Measurements from ENCODE around the gene TSSC4.

The TSSC4 gene

DNA sequence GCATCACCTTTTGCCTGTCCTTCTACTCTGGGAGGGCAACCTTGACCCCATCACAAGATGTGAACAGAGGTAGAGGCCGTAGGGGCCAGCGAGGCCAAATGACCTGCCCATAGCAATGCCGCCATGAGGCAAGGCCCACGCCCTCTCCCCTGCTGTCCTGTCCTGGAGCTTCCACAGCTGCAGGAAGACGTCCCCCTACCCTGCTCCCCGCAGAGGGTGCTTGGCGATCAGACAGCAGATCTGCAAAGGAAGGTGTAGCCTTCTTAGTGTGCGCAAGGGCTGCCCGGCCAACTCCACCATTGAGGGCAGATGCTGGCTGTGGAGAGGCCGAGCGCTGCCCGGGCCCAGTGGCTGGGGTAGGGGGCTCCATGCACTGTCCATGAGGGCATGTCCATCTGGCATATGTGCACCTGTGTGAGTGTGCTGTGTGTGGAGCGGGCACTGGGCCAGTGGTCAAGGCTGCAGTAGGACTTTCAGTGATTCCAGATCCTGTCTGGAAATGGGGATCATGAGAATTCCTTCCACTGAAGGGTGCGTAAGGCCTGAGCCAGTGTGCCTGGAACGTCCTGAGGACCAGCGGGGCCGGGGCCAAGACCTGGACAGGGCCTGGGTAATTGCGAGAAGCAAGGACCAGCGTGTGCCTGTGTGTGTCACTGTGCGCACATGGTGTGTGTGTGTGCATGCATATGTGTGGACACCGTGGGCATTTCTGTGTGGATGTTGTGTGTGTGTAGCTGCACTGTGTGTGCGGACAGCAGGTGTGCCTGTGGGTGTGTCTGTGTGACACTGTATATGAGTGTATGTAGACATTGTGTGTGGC is 32.8 kb downstream of the TSSC4 start:
- no peak for DNase-seq (ENCODE audit: low read depth, low spot score)

- DNase-seq (ENCODE audit: low read depth, low spot score): no peak
Observed at GRCh38 chr11:2434008-2434407, 33.5 kb downstream of the TSSC4 start.

GRCh38 chr11:2434506-2435255 is 34.1 kb downstream of the TSSC4 start:
- no peak for DNase-seq (ENCODE audit: low read depth, low spot score)

DNA sequence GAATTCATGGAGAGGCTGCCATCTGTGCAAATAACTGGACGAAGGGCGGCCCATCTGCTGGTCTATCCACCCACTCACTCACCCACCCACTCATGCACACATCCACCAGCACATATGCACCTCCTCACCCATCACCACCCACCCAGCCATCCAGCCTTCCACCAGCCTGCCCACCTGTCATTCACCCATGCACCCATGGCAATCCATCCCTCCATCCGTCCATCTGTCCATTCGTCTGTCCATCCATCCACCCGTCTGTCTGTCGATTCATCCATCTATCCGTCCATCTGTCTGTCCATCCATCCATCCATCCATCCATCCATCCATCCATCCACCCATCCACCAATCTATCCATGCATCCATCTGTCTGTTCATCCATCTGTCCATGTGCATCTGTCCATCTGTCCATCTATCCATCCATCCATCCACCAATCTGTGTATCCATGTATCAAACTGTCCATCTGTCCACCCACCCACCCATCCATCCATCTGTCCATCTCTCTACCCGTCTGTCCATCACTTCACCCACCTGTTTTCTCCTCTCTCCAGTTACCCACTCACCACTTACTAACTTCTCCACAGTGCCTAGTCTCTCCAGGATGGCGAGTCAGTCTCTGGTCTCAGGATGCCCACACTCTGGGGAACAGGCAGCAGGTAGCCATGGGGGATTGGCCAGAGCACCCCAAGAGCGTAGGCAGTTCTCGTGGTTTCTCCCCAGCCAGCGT is 34.9 kb downstream of the TSSC4 start:
- DNase-seq (ENCODE audit: low read depth, low spot score): no peak

- DNase-seq (ENCODE audit: low read depth, low spot score): no peak
Observed at GRCh38 chr11:2436013-2436520, 35.5 kb downstream of the TSSC4 start.

GRCh38 chr11:2436521-2437031 is 36.0 kb downstream of the TSSC4 start:
- no peak for DNase-seq (ENCODE audit: low read depth, low spot score)

GRCh38 chr11:2437516-2437915 is 37.0 kb downstream of the TSSC4 start:
- DNase-seq (ENCODE audit: low read depth, low spot score): no peak

- DNase-seq (ENCODE audit: low read depth, low spot score): no peak
Observed at GRCh38 chr11:2439820-2440219, 39.3 kb downstream of the TSSC4 start.

DNA sequence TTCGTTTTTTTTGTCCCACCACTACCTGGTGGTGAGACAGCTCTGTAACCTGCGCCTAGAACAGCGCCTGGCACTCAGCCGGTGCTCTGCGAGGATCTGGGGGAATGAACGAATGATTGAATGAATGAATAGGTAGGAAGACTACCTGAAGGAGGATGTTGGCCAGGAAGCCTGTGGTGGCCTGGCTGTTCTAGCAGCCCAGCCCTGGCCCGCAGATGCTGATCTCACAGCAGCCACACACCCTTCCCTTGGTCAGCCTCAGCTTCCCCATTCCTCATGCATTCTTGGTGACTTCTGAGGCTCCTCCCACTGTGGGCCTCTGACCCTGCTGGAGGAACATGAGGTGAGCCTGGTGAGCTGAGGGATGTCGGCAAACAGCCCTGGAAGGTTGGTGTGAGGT is 40.1 kb downstream of the TSSC4 start:
- no peak for DNase-seq (ENCODE audit: low read depth, low spot score)

DNA sequence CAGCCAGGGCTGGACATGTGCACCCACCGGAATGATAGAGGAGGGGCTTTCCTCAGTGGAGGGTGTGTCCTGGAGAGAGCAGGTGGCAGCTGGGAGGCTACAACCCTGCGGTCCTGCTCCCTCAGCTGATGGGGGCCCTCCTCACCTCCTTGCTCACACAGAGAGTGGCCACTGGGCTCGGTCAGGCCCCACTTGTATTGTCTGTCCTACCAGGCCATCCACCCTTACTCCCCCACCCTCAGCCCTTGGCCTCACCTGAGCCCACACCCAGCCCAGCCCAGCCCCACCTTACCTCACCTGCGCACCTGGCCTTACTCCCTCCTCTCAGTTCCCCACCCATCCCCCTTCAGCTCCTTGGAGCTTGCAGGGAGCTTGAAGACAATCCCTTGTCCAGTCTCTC is 40.6 kb downstream of the TSSC4 start:
- DNase-seq (ENCODE audit: low read depth, low spot score): no peak

DNA sequence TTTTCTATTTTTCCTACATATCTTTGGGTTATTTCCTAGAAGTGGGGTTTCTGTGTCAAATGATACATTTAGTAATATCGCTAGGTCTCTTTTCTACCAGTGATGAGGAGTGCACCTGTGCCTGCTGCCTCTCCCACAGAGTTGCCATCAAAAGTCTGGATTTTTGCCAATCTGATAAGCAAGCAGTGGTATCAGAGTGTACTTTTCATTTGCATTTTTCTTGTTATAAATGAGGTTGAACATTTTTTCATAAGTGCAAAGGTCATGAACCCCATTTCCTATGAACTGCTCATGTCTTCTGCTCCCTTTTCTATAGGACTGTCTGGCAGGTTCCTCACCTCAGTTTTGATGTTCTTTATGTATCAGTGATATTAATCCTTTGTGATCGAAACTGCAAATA is 42.0 kb downstream of the TSSC4 start:
- no peak for DNase-seq (ENCODE audit: low read depth, low spot score)

DNA sequence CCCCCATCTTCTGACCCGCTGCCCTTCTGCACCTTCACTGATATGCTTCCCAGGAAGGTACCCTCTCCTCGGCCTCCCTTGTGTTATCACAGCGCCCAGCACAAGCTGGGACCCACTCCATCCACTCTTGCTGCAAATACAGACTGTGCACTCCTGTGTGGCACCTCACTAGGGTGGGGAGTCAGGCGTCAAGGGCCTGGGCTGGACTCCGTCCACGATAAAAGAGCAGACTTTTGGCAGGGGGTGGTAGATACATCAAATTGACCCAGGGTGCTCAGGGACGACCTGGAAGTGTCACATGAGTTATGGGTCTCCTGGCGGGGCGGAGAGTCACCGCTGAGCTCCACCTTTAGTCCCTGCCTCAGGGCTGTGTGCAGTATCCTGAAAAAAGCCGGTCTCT is 42.9 kb downstream of the TSSC4 start:
- DNase-seq (ENCODE audit: low read depth, low spot score): no peak

GRCh38 chr11:2443881-2444820 is 43.6 kb downstream of the TSSC4 start, which contains the start of gene TRPM5:
Gene TRPM5, minus strand, starts transcription at chr11:2444514. Its CDS starts 21,478 bp downstream, at chr11:2423036.
- no peak for DNase-seq (ENCODE audit: low read depth, low spot score)

- no peak for DNase-seq (ENCODE audit: low read depth, low spot score)
Observed at GRCh38 chr11:2444821-2445745, 44.5 kb downstream of the TSSC4 start, which contains the start of gene KCNQ1. Gene KCNQ1, plus strand, starts transcription at chr11:2445008. Its CDS starts 91 bp downstream, at chr11:2445099.

- no peak for DNase-seq (ENCODE audit: low read depth, low spot score)
Observed at GRCh38 chr11:2445746-2446551, 45.4 kb downstream of the TSSC4 start.

GRCh38 chr11:2446590-2447252 is 46.2 kb downstream of the TSSC4 start:
- DNase-seq (ENCODE audit: low read depth, low spot score): no peak

DNA sequence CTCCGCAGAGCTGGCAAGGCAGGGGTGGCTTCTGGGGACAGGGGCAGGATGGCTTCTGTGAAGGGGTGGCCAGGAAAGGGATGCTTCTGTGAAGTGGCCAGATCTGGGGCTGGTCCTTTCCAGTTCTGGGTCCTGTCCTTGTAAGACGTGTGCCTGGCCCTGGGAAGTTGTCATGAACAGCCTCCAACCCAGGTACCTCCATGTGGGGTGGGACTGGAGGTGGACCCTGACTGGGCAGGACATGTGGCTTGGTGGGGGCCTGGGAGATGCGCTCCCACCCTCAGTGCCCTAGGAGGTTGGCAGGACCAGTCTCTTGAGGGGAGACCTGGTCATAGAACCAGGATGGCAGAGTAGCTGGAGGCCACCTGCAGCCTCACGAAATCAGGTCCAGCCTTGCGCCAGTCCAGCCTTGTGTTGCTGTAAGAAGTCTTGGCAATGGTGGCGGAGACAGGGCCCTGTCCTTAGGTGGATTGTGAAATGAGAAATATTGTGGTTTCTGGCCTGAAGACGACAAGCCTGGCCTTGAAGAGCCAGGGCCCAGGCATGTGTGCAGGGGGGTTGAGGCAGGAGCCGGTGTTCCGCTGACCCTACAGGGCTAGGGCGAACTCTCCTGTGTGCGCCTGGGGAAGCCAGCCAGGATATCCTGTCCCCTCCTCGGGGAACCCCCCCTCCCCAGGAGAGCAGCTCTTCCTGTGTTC is 46.9 kb downstream of the TSSC4 start:
- DNase-seq (ENCODE audit: low read depth, low spot score): no peak

Data from iPS DF 19.7 (cell line).